Loucy (cell line): Measurements from ENCODE around the gene MYCBP2.

Experiments used
- H2AFZ ChIP-seq: fragments of 200-600 bp; sonication (generic); 2 replicates; pipeline ENCODE4 v1.6.0; 2016; ENCODE audit warnings: antibody characterized with exemption, mild to moderate bottlenecking, low read length, moderate library complexity
- H3F3A ChIP-seq: fragments of 200-600 bp; 2 replicates; pipeline ENCODE4 v1.6.0; 2016; ENCODE audit warnings: antibody characterized with exemption, low read depth, mild to moderate bottlenecking
- H3K27me3 ChIP-seq: fragments of 200-600 bp; sonication (generic); 2 replicates; pipeline ENCODE4 v1.6.1; 2014; ENCODE audit warnings: low read length, mild to moderate bottlenecking; ENCODE audit not compliant: insufficient read depth, poor library complexity, severe bottlenecking
- H3K36me3 ChIP-seq: fragments of 200-600 bp; sonication (generic); 2 replicates; pipeline ENCODE4 v1.6.1; 2016; ENCODE audit warnings: low read length; ENCODE audit not compliant: insufficient read depth
- H3K4me1 ChIP-seq: fragments of 200-600 bp; sonication (generic); 2 replicates; pipeline ENCODE4 v1.5.1; 2014; ENCODE audit warnings: low read length, mild to moderate bottlenecking; ENCODE audit not compliant: insufficient read depth, poor library complexity, severe bottlenecking
- H3K4me2 ChIP-seq: fragments of 200-600 bp; sonication (generic); 2 replicates; pipeline ENCODE4 v1.6.0; 2014; ENCODE audit warnings: antibody characterized with exemption, low read length, low read depth, mild to moderate bottlenecking; ENCODE audit not compliant: poor library complexity, severe bottlenecking
- H3K4me3 ChIP-seq: fragments of 200-600 bp; sonication (generic); 2 replicates; pipeline ENCODE4 v1.5.1; 2014; ENCODE audit warnings: low read length, mild to moderate bottlenecking, mixed read lengths; ENCODE audit not compliant: poor library complexity, severe bottlenecking
- H3K79me2 ChIP-seq: fragments of 200-600 bp; sonication (generic); 2 replicates; pipeline ENCODE4 v1.6.1; 2014; ENCODE audit warnings: low read length; ENCODE audit not compliant: insufficient read depth
- H3K9ac ChIP-seq: fragments of 200-600 bp; sonication (generic); 2 replicates; pipeline ENCODE4 v1.6.0; 2014; ENCODE audit warnings: mild to moderate bottlenecking, low read depth, low read length, moderate library complexity; ENCODE audit not compliant: poor library complexity, severe bottlenecking
- H3K9me2 ChIP-seq: fragments of 200-600 bp; sonication (generic); replicated peaks from 2 replicates; pipeline ENCODE4 v1.6.1; 2016; ENCODE audit warnings: low read depth, low read length, mixed read lengths
- H3K9me3 ChIP-seq: fragments of 200-600 bp; sonication (generic); 2 replicates; pipeline ENCODE4 v1.6.1; 2014; ENCODE audit warnings: mild to moderate bottlenecking, antibody characterized with exemption, low read length, low read depth; ENCODE audit not compliant: insufficient read depth
- H4K20me1 ChIP-seq: fragments of 200-600 bp; sonication (generic); 2 replicates; pipeline ENCODE4 v1.6.0; 2014; ENCODE audit warnings: antibody characterized with exemption, low read length, mild to moderate bottlenecking; ENCODE audit not compliant: insufficient read depth, poor library complexity, severe bottlenecking
- EZH2phosphoT487 ChIP-seq: fragments of 200-600 bp; IDR thresholded peaks from 2 replicates; pipeline ENCODE4 v1.6.1; 2018; ENCODE audit warnings: antibody characterized with exemption, mild to moderate bottlenecking, moderate library complexity, borderline replicate concordance
- TF ChIP-seq, protein P1 (sequence below): fragments of 200-600 bp; sonication (generic); conservative IDR thresholded peaks from 2 replicates; pipeline ENCODE4 v1.5.1; 2014; ENCODE audit warnings: mild to moderate bottlenecking, antibody characterized with exemption, low read length

MYCBP2 gene

GRCh38 chr13:77337159-77337558 is 10.3 kb upstream of the MYCBP2 start:
- Histone ChIP-seq H3F3A (no peaks in the 10 kb centered on the region), H3K9ac (no peak overlapping the region), H3K4me1 (peaks cover 4% of the 10 kb centered on the region), H3K4me3 (no peak overlapping the region), H3K27me3 (no peaks in the 10 kb centered on the region), H3K9me3 (no peaks in the 10 kb centered on the region), H3K9me2 (no peaks in the 10 kb centered on the region), H4K20me1 (no peaks in the 10 kb centered on the region), H3K36me3 (no peaks in the 10 kb centered on the region), H3K79me2 (no peaks in the 10 kb centered on the region), H2AFZ (no peak overlapping the region), H3K4me2 (no peak overlapping the region)
- TF ChIP-seq, protein P1, sequence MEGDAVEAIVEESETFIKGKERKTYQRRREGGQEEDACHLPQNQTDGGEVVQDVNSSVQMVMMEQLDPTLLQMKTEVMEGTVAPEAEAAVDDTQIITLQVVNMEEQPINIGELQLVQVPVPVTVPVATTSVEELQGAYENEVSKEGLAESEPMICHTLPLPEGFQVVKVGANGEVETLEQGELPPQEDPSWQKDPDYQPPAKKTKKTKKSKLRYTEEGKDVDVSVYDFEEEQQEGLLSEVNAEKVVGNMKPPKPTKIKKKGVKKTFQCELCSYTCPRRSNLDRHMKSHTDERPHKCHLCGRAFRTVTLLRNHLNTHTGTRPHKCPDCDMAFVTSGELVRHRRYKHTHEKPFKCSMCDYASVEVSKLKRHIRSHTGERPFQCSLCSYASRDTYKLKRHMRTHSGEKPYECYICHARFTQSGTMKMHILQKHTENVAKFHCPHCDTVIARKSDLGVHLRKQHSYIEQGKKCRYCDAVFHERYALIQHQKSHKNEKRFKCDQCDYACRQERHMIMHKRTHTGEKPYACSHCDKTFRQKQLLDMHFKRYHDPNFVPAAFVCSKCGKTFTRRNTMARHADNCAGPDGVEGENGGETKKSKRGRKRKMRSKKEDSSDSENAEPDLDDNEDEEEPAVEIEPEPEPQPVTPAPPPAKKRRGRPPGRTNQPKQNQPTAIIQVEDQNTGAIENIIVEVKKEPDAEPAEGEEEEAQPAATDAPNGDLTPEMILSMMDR, result peak; percentile 41; the same call in 1 of the 2 replicates
- no peak for TF ChIP-seq EZH2phosphoT487

GRCh38 chr13:77335543-77335942 is 8.6 kb upstream of the MYCBP2 start:
- TF ChIP-seq, protein P1, result no peak
- TF ChIP-seq EZH2phosphoT487, result no peak

GRCh38 chr13:77333594-77333993 is 6.7 kb upstream of the MYCBP2 start:
- Histone ChIP-seq H2AFZ (no peak overlapping the region), H3K4me3 (no peak overlapping the region), H3K27me3 (no peaks in the 10 kb centered on the region), H3K79me2 (no peaks in the 10 kb centered on the region), H4K20me1 (no peaks in the 10 kb centered on the region), H3K9me3 (no peaks in the 10 kb centered on the region), H3F3A (peaks cover 10% of the 10 kb centered on the region), H3K9ac (no peak overlapping the region), H3K9me2 (no peaks in the 10 kb centered on the region), H3K4me2 (no peak overlapping the region), H3K4me1 (peaks cover 10% of the 10 kb centered on the region), H3K36me3 (no peaks in the 10 kb centered on the region)
- TF ChIP-seq EZH2phosphoT487, result no peak
- TF ChIP-seq, protein P1, result no peak

More at GRCh38 chr13:77335543-77335942, 8.6 kb upstream of the MYCBP2 start:
- Histone ChIP-seq H3K9me3 (no peaks in the 10 kb centered on the region), H3K9me2 (no peaks in the 10 kb centered on the region), H3K4me2 (no peak overlapping the region), H3F3A (no peaks in the 10 kb centered on the region), H2AFZ (no peak overlapping the region), H3K9ac (no peak overlapping the region), H3K4me3 (no peak overlapping the region), H3K36me3 (no peaks in the 10 kb centered on the region), H4K20me1 (no peaks in the 10 kb centered on the region), H3K27me3 (no peaks in the 10 kb centered on the region), H3K79me2 (no peaks in the 10 kb centered on the region), H3K4me1 (peaks cover 8% of the 10 kb centered on the region)
